ENCODE results near the gene THSD4. TPM values are rescaled to one million over a fixed set of nuclear protein-coding genes. Genes with fewer than 3 reads are reported as not detected.

The THSD4 gene
- total and polyA plus RNA-seq, 7 donors: 0.21 to 3.1 (median 1.8) TPM

DNA sequence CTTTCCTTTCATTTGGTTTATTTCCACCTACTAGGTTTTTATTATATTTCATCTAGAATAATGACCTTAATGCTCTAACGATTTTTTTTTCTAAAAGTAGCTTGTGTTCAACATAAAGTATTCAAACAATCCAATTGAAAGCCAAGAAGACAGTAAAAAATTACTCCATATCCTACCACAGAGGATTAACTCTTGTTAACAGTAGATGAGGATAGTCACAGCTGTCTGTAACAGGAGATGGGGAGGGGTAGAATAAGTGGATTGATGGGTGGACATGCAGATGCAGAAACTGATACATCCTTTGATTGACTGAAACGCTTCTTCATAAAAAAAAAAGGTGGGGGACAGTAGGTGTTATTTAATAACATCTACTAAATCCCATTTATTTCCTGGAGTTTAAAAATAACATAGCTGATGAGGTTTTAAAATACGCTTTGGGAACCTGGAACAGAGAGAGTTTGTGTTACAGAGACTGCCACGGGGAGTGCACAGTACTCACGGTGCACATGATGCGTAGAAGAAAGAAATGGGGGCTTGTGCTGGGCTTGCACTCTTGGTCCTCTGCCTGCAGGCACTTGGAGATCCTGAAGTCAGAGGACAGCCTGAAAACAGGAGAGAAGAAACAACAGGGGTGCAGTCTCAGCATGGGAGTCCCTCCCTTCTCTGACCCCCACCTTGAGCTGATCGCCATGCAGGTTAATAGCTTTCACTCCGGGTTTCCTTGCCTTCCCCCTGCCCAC, 226.7 kb downstream of the THSD4 start:
- Histone ChIP-seq H3K36me3 (ENCODE audit: insufficient read depth in 1 of 2, low read depth in 1 of 2) (no peaks in the 10 kb centered on the region), H3K4me1 (no peaks in the 10 kb centered on the region), H3K9me3 (no peaks in the 10 kb centered on the region), H3K27ac (no peak overlapping the region), H3K27me3 (ENCODE audit: insufficient read depth in 3 of 3, low read length in 2 of 3) (peaks cover 0 to 1% (median 0%) of the 10 kb centered on the region in 3 donors), H3K4me3 (no peak overlapping the region)
- WGBS, 3 donors: 53 to 69% (median 60%) methylated on average over 8 of the region's 8 CpGs
- TF ChIP-seq, protein P1, sequence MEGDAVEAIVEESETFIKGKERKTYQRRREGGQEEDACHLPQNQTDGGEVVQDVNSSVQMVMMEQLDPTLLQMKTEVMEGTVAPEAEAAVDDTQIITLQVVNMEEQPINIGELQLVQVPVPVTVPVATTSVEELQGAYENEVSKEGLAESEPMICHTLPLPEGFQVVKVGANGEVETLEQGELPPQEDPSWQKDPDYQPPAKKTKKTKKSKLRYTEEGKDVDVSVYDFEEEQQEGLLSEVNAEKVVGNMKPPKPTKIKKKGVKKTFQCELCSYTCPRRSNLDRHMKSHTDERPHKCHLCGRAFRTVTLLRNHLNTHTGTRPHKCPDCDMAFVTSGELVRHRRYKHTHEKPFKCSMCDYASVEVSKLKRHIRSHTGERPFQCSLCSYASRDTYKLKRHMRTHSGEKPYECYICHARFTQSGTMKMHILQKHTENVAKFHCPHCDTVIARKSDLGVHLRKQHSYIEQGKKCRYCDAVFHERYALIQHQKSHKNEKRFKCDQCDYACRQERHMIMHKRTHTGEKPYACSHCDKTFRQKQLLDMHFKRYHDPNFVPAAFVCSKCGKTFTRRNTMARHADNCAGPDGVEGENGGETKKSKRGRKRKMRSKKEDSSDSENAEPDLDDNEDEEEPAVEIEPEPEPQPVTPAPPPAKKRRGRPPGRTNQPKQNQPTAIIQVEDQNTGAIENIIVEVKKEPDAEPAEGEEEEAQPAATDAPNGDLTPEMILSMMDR (IDR thresholded peaks at IDR 0.05): no peak
- intact Hi-C loops (cut with DNase I): no loop called here
- DNase-seq: no peak
- ATAC-seq: no peak

GRCh38 chr15:71342658-71343057, 227.4 kb downstream of the THSD4 start:
- H3K9me3 ChIP-seq: no peaks in the 10 kb centered on the region
- H3K4me1 ChIP-seq: no peaks in the 10 kb centered on the region
- 68 to 82% (median 74%) methylated on average over 7 of the region's 7 CpGs for WGBS, 3 donors

GRCh38 chr15:71344316-71344715, 229.0 kb downstream of the THSD4 start:
- no peaks in the 10 kb centered on the region for H3K9me3 ChIP-seq
- ATAC-seq (no peak), DNase-seq (no peak)
- peaks cover 0 to 1% (median 0%) of the 10 kb centered on the region in 3 donors for H3K27me3 ChIP-seq (ENCODE audit: insufficient read depth in 3 of 3, low read length in 2 of 3)
- H3K4me3 ChIP-seq: no peak overlapping the region
- intact Hi-C loops (cut with DNase I): no loop called here
- H3K36me3 ChIP-seq (ENCODE audit: insufficient read depth in 1 of 2, low read depth in 1 of 2): no peaks in the 10 kb centered on the region
- no peak overlapping the region for H3K27ac ChIP-seq
- H3K4me1 ChIP-seq: no peaks in the 10 kb centered on the region
- TF ChIP-seq, protein P1 (IDR thresholded peaks at IDR 0.05): no peak
- WGBS, 3 donors: 90 to 93% (median 91%) methylated on average over 5 of the region's 5 CpGs

More at GRCh38 chr15:71342658-71343057, 227.4 kb downstream of the THSD4 start:
- ATAC-seq (no peak), DNase-seq (no peak)
- Histone ChIP-seq H3K4me3 (no peak overlapping the region), H3K27me3 (ENCODE audit: insufficient read depth in 3 of 3, low read length in 2 of 3) (peaks cover 0 to 1% (median 0%) of the 10 kb centered on the region in 3 donors), H3K36me3 (ENCODE audit: insufficient read depth in 1 of 2, low read depth in 1 of 2) (no peaks in the 10 kb centered on the region), H3K27ac (no peak overlapping the region)
- intact Hi-C loops (cut with DNase I): no loop called here
- TF ChIP-seq, protein P1 (IDR thresholded peaks at IDR 0.05): no peak

DNA sequence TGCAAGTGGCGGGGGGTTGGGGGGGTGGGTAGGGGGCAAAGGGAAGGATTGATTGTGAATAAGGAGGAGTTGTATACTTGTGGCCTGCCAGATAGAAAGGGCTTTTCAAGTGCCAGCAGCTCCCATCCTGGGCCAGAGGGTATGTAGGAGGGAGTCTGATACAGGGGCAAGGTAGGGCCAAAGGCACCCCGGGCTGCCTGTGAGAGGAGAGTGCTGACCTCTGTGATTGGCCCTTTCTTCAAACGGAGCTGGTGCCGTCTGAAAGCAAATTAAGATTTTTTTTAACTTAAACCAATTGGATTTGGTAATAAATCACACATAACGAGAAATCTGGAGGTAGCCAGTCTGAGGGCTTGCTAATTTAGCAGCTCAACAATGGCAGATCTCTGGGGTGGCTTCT, 229.9 kb downstream of the THSD4 start:
- peaks cover 0 to 1% (median 0%) of the 10 kb centered on the region in 3 donors for H3K27me3 ChIP-seq (ENCODE audit: insufficient read depth in 3 of 3, low read length in 2 of 3)
- WGBS, 3 donors: 65 to 76% (median 73%) methylated on average over 5 of the region's 5 CpGs
- ATAC-seq (no peak), DNase-seq (no peak)
- H3K9me3 ChIP-seq: no peaks in the 10 kb centered on the region
- H3K4me1 ChIP-seq: no peaks in the 10 kb centered on the region
- TF ChIP-seq, protein P1 (IDR thresholded peaks at IDR 0.05): no peak
- H3K4me3 ChIP-seq: no peak overlapping the region
- intact Hi-C loops (cut with DNase I): no loop called here
- no peaks in the 10 kb centered on the region for H3K36me3 ChIP-seq (ENCODE audit: insufficient read depth in 1 of 2, low read depth in 1 of 2)
- H3K27ac ChIP-seq: no peak overlapping the region
